ENCODE data around the gene RIN1.

- TF ChIP-seq POLR2AphosphoS5 (IDR thresholded peaks at IDR 0.05; ENCODE audit: low read depth, low read length) (no peak), POLR2A (IDR thresholded peaks at IDR 0.05; ENCODE audit: low read depth, low read length) (no peak), TAF1 (IDR thresholded peaks at IDR 0.05; ENCODE audit: low read depth, low read length) (no peak)
These were observed 2.3 kb upstream of the RIN1 start for GRCh38 chr11:66338276-66339161.
